HG02763 (cell line): ENCODE data around the gene STOX2.
"Not testable (repeated sequence)": the region's sequence is repeated elsewhere in the genome, so short reads cannot be mapped to it uniquely, and the experiment has no call there.

ENCODE experiments used
- ATAC-seq: cut with Tn5 transposase; IDR thresholded peaks from one replicate; pipeline ENCODE4 v1.9.1; 2021; ENCODE audit warnings: mild to moderate bottlenecking, moderate library complexity; ENCODE audit not compliant: unreplicated experiment

STOX2 gene

DNA sequence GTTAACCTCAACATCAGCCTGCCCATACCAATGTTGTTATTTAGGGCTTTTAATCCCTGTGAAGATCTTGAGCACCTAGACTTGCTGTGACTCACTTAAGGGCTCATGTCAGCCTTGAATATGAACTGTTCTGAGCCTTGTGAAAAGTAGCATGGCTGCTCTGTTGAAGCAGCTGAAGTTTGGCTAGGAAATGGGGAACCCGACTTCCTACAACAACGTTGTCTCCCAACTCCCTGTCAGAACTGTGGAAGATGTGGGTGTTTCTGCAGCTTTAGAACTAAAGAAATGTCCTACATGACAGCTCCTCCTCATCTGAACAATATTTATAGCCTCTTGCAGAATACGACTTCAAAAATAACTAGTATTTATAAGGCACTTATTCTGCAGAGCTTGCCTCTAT lies 27.5 kb downstream of the STOX2 start:
- ATAC-seq: no peak

DNA sequence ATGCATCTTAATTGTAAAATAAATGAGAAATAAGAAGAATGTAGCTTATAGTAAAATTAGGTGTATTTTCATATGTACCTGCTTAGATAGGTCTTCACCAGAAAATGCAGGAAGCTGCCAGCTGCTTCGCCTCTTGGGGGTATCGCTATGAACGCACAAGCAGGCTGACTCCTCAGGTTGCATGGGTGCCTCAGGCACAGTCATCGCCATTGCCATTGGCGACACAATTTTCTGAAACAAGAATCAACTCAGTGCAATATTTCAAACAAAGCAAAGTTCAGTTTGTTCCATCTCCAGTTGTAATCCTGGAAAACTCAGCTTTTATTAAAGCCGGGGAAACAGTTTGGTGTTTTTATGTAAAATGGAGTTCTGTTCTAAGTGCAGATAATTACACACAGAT lies 29.7 kb downstream of the STOX2 start:
- no peak for ATAC-seq

DNA sequence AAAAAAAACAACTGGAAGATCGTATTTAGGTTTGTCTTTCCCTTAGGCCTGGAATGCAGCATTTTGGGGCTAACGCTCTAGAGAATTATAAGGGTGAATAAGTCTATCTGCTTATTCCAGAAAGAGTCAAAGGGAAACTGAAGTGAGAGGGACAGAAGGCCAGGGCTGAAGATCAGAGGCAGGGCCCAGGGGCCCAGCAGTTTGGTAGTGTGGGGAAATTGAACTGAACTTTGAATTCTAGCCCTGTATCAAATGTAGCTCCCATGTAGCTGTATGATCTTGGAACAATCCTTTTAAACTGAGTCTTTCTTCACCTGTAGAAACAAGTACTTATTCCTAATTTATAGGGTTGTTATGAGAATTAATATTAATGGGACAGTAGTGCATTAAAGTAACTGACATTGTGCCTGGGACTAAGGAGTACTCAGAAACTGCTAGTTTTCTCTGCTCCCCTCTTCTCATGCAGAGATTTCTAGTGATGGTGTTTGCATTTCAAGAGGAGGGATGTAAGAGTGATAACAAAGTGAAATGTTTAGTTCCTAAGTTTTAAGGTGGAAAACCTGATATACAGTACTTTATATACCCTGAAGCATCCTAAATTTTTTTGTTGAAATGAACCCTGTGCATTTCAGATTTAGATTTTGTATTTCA lies 30.4 kb downstream of the STOX2 start:
- no peak for ATAC-seq

DNA sequence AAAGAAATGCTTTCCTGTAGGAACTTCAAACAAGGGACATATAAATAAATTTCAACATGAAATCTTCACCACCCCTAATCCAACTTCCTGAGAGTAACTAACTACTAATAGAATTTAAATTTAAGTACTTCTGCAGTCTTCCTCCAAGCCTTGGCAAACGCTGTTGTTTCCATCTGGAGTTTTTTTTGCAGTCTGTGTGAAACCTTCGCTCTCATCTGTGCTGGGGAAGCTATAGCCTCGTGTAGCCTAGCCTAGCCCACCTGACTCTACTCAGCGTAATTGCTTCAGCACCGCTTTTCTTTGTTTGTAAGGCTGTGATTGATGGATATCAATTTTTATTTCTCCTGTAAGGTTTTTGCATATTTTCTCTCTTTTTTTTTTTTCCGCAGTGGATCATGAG lies 30.9 kb downstream of the STOX2 start:
- ATAC-seq: no peak

DNA sequence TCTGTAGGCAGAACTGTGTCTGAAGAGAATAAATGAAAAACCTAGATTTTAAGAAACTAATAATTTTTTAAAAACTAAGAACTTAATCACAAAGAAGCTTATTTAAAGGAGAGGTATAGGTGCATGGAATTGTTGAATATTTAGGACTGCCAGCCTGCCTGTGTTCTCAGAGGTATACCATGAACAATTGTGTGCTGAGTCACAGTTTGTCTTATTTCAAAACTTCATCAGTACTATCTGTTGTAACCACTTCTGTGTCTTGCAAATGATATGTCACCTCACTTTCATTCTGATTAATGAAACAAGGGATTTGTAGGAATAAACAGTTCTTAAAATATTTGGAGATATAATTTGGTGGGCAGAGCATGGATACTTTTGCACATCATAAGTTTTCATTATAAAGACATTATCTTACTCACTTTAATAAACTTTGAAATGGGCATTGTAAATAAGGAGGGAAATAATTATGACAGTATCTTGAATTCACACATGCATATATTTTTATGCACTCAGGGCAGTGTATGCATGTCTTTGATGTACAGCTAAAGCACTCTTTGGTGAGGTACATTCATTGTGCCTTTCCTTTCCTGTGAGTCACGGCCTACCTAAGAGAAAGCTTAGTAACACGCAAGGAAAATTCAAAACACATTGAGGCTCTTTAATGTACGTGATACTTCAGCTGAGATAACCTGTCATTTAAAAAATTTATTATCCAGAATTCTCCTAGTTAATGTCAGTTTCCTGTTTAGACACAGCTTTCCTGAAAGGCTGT lies 31.7 kb downstream of the STOX2 start:
- ATAC-seq: no peak

DNA sequence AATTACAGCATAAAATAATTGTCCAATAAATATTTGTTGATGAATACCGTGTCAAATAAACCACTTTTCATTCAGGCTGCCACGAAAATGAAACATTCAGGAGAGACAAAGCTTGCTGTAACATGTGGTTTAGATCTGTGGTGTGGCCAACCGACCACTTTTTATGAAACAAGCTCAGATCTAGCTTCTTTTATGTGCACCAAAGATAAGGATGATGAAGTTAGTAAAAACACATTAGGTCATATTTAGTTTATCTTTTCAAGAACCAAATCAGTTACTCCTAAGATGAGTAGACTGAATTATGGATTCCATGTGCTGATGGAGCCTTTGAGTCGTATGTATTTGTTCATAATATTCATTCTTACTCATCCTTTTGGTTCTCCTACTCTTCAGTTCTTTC lies 35.8 kb downstream of the STOX2 start:
- no peak for ATAC-seq

DNA sequence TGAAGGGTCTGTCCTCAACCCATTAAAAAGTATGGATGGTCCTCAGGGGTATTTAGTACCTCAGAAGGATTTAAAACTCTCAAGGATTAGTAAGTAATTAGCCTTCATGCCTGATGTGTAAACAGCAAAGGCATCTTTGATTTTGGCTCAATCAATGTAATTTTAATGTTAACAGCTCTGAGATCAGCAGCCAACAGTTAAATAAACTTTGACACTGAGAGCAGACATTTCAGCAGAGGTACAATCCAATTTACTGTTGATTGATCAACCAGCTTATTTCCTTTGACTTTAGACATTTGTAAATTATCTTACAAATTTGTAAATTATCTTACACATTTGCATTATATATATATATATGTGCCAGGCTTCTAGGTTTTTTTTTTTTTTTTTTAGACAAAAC lies 36.9 kb downstream of the STOX2 start:
- ATAC-seq: no peak

DNA sequence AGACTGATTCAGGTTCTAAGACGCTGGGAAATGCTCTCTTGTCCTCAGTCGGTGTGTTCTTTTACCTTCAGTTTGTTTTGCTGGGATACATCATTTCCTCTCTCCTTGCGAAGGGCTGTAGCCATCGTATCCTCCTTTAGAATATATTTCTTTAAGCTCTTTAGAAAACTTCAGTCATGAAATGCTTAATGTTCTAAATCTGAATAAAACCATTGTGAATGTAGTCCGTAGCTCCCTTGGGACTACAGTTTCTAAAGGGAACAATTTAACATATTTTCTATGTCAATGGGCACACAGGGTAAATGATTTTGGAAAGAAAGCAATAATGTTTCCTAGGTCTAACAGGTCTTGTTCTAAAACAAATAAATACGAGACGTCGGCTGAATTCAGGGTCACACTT lies 40.6 kb downstream of the STOX2 start:
- no peak for ATAC-seq

DNA sequence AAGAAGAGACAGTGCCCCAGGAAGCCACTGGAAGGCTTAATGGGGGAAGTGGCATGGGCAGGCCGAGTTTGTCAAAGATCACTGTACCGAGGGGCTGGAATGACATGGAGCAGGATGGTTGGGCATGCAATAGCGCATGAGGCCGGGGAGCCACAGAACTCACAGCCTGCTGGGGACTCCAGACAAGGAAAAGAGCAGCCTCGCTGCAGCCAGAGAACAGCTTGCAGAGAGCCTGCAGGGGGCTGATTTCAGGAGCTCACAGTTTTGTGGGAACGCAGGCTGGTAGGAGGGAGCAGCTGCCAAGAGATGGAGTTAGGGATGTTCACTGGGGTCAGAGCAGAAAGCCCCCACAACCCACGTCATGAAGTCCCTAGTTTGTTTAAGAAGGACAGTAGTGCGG lies 45.4 kb downstream of the STOX2 start:
- ATAC-seq: no peak

DNA sequence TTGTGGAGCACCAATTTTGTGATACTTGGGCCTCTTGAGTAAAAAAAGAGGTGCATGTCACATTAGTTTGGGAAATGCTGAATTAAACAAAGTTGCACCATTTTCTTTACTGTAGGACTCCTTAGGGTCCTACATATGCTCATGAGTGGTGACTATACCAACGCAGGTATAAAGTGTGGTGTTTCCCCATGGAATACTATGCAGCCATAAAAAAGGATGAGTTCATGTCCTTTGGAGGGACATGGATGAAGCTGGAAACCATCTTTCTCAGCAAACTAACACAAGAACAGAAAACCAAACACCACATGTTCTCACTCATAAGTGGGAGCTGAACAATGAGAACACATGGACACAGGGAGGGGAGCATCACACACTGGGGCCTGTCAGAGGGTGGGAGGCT lies 47.5 kb downstream of the STOX2 start:
- not testable (repeated sequence) for ATAC-seq

DNA sequence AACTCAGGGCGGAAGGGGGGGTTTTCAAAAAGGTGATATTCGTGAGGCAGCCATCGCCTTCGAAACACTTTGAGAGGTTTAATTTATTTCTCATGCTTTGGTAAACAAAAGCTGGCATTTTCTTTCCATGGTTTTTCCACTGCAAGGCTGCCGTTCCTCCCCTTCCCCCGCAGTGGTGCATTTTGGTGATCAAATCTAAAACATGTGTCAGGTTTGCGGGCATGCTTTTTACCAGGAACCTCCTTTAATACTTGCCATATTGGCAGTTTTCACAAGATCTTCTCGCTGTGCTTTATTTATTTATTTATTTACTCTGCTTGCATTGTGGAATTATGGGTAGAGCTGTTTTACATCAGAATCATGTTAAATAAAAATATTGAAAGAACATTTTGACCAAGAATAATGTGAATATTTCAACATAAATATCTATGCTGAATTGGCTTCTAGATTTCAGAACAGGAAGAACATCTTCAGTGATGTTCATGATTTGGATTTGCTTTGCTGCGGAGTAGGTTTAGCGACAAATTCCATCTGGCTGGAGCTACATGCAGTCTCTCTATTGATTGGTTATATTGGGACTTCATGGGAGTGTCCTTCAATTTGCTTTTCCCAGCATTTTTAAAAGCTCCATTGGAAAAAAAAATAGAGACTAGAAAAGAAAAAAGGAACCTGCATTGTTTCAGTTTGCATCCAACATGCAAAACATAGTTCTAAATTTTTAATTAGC lies 54.4 kb downstream of the STOX2 start:
- ATAC-seq: no peak

DNA sequence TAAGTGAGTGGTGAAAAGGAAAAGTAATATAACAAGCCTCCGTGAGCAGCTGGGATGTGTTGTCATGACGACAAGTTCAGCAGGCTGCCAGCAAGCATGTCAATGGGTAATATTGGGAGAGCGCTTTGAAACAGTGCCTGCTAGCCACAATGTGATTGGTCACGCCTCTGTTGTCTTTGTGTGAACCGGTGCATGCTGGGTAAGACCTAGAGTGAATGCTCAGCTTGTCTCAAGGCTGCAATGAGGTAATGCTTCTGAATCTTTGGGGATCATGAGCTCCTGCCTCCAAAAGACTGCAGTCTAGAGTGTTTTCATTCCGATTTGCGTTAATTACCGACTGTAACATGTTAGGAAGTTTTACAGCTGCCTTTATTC lies 54.9 kb downstream of the STOX2 start:
- ATAC-seq: no peak

DNA sequence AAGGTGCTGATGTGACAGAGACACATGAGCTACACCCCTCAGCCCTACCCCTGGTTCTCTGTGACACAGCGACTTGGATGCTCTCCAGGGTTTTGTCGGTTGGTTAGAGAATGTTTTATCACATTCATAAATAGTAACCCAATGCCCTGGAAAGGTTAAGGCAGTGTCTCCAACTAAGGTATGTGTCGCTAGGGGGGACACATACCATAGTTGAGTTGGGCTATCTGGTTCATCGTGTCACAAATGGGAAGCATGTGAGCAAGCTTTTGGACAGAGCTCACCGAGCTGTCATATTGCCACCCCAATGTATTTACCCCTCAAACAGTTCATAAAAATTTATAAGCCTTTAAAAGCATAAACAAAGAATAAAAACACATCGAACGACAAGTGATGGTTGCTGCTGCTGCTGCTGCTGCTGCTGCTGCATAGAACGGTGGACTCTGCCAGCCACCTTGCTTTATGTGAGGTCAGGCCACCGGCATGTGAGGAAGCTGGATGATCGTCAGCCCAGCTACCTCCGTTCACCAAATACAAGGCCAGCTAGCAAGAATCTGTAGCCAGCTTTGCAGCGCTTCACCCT lies 55.9 kb downstream of the STOX2 start:
- ATAC-seq: no peak

DNA sequence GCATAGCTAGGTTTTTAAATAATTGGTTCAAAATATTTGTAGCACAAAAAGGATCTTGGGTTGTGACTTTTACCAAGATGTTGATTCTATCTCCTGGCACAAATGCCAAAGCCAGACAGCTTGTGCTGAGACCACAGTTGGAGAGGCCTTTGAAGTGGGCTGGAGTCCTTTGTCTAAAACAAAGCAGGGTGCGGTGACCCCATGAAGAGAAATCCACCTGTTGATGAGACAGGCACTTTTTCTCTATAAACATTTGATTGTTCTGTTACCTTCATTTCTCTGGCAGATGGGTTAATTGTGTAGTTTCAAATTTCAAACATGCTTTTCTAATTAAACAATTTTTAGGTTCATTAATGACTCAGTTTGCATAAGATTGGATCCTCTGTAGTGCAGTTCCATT lies 56.7 kb downstream of the STOX2 start:
- ATAC-seq: no peak

DNA sequence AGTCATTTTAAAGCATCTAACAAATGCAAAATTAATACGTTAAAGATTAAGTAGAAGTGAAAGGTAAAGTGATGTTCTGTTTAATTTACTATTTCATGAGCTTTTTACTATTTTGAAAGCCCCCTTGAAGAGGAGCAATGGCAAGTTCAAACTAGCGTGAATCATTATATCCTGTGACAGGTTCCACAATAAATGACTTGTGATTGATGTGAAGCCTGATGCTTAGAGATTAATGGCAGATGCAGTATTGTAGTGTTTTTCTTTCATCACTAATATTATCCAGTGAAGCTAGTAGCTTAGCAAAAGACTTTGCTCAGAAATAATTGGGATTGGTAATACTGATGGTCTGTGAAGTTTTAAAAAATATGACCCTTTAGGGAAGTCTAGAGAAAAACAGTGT lies 57.3 kb downstream of the STOX2 start:
- no peak for ATAC-seq

DNA sequence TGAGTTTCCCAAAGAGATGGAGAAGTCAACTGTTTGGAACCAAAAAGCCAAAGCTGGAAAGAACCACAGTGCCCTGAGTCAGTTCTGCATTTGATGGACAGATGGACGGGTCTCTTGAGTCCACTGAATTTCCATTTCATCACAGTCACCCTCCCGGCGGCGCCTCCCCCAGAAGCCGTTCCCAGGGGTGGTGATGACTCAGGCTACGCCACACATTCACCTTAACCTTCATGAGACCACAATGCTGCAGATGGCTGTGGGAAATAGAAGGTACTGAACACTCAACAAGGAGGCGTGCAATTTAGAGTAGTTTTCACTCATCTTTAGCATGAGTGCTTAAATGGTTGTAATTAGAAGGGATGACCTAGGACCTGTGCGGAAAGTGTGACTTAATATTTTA lies 61.3 kb downstream of the STOX2 start:
- no peak for ATAC-seq

DNA sequence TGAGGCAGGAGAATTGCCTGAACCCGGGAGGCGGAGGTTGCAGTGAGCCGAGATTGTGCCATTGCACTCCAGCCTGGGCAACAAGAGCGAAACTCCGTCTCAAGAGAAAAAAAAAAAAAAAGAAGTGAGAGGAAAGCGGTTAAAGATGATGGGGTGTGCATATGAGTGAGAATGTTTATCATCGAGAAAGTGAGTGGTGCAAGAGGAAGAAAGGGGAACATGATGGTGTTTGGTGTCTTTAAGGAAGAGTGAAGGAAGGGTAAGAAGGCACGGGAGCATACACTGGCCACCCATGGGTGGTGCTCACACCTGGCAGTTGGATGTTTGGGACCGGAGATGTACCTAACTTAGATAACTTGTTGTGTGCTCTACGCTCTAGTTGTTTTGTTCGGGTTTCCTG lies 62.2 kb downstream of the STOX2 start:
- ATAC-seq: no peak

DNA sequence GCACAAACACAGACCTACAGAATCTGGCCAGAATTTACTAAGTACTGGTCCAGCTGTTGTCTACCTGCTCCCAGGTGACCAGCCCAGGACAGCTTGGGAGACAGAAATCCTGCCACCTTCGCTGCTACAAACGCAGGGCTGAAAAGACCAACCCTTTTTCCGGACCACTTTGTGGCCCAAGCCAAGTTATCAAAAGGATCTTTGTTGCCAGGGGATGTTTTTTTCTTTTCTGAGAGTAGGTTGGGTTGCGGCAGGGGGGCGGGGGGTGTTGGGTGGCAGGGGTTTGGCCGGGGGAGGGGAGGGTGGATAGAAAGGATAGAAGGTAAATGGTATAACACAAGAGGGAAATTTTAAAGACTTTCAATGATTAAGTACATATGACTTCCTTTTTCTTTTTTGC lies 63.4 kb downstream of the STOX2 start:
- no peak for ATAC-seq

DNA sequence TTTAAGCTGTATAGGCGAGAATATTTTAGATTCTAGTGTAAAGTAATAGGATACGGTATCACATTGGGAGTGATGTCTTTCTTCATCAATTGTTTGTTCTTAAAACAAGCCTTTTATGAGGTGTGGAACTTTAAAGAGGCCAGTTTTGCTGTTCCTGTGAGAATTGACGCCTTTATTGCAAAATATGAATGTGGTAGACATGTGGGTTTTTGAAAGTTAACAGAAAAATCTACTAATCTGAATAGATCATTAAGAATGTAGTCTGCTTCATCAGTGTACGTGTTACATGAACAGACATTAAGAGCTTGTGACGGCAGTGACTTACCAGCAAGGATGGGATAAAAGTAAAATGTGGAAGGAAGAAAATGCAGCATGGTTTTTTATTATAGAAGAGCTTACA lies 63.8 kb downstream of the STOX2 start:
- ATAC-seq: no peak

DNA sequence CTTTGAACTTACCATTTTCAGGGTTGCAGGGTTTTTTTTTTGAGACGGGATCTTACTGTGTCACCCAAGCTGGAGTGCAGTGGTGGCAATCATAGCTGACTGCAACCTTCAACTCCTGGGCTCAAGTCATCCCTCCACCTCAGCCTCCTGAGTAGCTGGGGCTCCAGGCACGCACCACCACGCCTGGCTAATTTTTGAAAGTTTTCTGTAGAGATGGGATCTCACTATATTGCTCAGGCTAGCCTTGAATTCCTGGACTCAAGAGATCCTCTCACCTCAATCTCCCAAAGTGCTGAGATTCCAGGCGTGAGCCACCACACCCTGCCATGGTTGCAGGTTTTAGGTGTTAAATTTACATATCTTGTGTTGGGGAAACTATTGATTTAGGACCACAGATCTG lies 64.5 kb downstream of the STOX2 start:
- ATAC-seq: no peak

DNA sequence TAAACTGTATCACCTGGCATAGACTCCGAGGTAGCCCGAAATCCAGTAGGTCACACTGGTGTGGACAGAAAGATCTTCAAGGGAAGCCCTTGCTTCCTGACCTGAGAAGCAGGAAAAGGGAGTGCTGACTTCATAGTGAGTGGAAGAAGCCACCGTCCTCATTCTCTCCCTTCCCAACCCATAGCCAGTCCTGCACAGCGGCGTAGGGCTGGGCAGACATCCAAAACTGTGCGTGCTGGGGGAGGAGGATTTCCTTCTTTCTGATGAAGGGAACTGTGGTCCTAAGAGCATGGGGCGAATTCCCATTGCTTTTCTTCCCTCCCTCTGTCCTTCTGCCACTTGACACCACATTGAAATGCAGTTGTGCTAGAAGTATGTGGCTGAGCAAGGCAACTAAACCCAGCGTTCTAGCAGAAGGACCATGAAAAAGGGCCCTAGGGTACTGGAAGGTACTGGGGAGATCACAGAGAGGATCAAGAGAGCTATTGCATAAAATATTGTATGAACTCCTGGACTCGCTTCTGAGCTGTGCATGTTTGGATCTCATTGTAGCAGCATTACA lies 66.9 kb downstream of the STOX2 start:
- ATAC-seq: no peak

DNA sequence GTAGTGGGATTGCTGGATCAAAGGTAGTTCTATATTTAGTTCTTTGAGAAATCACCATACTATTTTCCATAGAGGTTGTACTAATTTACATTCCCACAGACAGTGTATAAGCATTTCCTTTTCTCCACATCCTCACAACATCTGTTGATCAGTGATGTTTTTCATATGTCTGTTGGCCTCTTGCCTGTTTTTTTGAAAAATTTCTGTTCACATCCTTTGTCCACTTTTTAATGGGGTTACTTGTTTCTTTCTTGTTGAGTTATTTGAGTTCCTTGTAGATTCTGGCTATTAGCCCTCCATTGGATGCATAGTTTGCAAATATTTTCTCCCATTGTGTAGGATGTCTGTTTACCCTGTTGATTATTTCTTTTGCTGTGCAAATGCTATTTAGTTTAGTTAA lies 72.6 kb downstream of the STOX2 start:
- ATAC-seq: no peak
